Endothelial cell of hepatic sinusoid (primary cell): Measurements from ENCODE around the gene ARRB1.

Experiments used
- in situ Hi-C: cut with HindIII; loops from 2 replicates; pipeline ENCODE4 v1.10.0; 2017; ENCODE audit warnings: low sequenced_read_pairs

ARRB1 gene

DNA sequence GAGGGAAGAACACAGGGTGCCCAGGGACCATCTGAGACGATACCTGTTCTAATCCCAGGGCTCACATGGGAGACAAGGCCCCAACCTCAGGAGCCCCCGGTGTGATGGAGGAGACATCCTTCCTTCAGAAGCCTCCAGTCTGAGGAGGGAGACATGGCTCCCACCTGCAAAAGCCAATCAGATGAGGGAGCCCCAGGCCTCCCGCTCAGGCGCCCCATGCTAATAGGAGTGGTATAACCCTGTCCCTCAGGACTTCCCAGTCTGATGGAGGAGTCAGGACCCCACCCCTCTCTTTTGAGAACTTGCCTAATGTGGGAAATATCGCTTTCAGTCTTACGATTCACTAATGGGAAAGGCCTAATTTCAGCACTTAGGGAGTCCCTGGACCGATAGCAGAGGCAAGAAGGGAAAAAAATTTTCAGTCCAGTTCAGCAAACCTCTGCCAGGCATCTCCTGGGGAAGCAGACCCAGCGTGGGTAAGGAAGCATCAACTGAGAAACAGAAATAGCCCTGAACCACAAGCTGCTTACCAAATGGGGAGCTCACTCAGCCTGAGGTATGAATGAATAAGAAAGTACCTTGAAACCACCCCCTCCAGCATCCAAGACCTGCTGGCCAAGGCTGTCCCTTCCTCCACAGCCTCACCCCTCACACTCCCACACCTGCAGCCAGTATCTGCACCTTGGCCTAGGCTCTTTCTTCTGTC is 5.9 kb downstream of the ARRB1 start:
- in situ Hi-C loops = no loop called here

DNA sequence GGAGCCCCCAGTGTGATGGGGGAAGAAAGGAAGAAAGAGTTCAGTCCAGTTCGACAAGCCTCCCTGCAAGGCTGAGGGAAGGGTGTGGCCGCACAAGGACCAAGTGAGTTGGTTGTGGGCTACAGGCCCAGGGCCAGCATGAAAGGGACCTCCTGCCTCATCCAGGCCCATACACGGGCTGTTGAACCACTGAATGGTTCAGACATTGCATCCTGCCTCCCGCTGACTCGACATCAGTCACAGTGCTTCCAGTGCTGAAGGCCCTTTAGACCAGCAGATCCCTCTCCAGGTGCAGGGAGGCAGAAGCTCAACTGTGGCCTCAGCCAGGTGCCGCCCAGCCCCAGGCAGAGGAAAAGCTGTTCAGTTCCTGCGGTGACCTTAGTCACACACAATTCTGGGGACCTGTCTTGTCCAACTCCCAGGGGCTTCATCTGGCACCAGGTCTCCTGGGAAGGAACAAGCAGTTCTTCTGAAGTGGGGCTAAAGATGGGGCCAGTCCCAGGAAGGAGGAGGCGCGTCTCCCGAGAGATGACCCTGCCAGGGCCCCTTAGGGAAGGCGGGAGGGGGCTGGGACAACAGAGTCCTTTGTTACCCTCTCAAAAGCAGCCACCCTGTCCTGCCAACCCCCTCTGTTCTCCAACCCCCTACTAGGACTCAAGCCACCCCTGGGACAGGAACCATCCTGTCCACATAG is 6.6 kb downstream of the ARRB1 start:
- in situ Hi-C loops = no loop called here

DNA sequence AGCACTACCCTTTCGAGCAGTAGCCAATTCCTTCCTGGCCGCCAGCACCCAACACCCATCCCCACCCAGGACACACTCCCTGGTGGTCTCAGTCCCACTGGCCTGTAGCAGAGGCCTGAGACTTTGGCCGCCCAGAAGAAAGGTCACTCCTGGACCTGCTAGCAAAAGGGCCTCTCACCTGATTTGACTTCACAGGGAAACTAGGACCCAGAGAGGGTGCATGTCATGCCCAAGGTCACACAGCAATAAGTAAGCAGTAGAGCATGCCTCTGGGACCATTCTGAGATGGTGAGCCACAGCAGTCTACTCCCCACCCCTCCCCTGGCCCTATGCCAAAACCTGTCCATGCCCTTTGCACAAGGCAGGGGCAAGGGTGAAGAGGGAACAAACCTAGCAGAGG is 7.3 kb downstream of the ARRB1 start:
- in situ Hi-C loops = no loop called here

DNA sequence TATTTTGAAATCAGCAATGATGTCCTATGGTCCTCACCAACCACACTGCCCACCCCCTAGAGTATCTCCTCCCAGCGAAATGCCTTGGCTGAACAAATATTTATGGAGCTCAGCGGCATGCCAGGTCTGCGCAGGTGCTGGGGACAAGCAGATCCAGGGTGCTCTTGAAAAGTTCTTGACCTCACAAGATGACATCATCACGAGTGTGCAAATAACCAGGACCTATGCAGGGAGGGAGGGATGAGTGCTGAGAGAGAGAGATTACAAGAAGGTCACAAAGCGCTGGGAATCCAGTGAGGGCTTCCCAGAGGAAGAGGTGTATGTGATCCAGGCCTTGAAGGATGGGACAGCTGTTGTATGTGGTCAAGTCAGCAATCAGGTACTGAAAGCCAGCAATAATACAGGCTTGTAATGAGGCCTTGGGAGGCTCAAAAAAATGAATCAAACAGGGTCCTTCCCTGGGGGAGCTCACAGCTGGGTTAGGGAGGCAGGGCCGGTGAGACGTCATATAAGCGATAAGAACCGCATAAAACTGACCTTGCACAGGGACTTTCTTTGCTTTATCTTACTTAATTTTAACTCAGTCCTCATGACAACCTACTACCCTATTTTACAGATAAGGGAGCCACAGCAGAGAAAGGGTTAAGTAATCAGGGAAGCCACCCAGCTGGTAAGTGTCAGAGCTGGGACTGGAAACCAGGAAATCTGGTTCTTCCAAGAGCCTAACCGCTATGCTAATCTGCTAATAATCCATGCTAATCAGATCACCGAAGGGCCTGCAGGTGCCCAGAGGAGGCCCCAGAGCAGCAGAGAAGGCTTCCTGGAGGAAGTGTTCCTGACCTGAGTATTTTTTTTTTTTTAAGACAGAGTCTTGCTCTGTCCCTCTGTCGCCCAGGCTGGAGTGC is 8.2 kb downstream of the ARRB1 start:
- in situ Hi-C loops = no loop called here

DNA sequence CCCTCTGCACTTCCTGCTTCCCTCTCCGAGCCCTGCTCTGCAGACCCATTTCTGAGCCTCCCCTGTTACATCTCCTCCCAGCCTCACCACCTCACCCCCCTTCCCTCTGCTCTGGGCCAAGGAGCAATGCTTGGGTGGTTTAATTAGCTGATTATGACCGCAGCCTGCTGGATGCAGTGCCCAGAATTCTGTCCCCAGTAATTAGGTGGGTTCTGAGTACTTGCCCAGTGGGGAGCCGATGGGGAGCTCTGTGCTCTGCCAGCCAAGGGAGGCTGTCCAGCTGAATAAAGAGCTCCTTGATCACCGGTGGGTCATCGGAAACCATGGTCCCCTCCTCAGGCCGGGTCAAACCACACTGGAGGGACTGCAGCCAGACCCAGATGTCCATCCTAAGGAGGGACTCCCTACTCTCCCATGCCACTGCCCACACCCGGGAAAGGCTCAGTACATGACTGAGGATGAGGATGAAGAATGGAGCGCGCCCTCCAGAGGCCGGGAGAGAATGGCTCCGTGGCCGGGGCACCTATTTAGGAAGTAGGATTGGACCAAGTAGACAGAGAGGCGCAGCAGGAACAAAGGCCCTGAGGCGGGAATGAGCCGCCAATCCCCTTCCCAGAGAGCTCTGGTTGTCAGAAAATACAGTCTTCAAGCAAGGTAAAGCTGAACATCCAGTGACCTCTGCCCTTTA is 9.1 kb downstream of the ARRB1 start:
- in situ Hi-C loops = no loop called here

DNA sequence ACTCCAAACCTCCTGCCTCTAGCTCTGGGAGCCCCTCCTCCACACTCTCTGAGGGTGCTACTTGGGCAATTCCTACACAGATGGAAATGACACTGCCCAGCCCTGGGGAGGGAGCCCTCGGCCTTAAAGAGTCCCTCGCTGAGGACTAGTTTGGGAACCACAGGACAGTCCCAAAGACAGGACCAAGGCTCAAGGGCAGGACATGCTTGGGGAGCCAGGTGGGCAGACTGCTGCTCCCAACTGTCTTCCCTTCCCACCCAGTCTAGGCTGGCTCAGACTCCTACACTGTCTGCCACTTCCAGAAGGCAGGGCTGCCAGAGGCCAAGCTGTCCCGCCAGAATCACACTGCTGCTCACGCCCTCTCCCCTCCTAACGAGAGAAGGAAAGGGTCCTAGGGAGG is 9.8 kb downstream of the ARRB1 start:
- in situ Hi-C loops = no loop called here

DNA sequence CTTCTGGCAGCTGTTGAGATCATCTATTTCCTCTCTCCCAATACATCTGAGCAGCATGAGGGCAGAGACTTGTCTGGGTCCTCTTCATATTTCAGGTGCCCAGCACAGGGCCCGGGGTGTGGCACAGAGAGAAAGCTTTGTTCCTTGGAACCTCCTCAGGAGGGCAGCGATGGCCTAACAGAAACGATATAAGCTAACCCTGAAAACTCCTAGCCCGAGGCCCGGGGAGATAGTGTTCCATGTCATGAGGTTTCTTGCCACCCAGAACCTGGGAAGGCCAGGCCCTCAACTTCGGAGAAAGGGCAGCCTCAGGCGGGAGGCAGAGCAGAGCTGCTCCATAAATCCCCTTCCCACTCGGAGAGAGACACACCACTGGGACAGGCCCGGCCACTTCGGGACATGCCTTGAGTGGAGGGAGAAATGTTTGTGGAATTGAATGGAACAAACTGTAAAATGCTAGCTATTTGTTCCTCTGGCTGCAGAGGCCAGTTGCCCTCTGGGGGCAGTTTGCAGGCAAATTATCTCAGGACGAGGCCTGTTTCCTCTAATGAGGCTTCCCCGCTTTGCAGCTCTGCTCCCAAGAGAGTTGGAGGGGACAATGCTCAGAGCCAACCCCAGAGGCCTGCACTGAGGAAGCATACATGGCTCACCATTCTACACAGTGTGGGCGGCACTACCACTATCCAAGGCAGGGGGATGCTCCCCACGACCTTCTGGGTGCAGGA is 11.6 kb downstream of the ARRB1 start:
- in situ Hi-C loops = loop anchor here (5.0 to 10.0 kb wide), 5 partner anchors 45 to 367 kb away; no protein-coding TSS in a partner anchor

DNA sequence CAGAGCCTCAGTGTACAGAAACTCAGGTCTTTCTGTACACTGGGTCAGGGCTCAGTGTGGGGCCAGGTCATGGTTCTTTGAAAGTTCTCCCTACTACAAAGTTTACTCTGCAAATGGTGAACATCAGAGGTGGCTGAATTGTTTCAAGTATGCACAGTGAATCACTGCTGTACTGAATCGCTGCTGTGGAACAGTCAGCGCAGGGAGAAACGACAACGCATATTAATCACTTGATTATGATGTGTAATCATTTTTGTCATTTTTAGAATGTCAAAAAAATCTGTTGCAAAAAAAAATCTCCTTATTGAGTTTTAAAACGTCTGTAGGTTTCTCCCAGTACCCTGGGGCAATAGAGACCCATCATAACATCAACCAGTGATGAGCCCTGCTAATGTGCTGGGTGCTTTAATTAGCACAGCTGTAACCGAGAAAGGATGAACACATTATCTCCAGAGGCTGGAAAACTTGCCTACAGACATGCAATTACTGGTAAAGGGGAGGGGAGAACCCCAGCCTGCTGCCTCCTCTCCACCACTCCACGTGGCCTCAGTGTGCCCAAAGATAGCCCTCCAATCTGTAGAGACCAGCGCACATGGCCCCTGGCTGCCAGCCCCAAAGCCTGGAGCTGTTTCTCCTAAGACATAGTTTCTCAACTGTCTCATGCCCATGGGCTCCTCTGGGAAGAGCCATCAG is 12.8 kb downstream of the ARRB1 start:
- in situ Hi-C loops = loop anchor here (5.0 to 10.0 kb wide), 5 partner anchors 46 to 369 kb away; no protein-coding TSS in a partner anchor

DNA sequence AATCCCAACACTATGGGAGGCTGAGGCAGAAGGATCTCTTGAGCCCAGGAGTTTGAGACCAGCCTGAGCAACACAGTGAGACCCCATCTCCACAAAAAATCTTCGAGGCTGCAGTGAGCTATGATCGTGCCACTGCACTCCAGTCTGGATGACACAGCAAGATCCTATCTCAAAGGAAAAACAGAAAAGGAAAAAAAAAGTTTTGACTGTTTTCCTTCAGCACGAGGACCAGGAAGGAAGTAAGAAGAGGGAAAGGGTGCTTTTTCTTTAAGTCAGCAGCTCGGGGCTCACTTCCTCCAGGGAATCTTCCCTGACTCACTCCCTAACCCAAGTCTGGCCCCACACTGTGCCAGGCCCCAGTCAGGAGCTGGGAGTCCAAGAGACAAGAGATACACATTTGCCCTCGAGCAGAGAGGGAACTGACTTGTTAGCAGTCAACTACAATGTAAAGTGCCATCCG is 14.2 kb downstream of the ARRB1 start:
- in situ Hi-C loops = loop anchor here (5.0 to 10.0 kb wide), 5 partner anchors 48 to 370 kb away; no protein-coding TSS in a partner anchor

DNA sequence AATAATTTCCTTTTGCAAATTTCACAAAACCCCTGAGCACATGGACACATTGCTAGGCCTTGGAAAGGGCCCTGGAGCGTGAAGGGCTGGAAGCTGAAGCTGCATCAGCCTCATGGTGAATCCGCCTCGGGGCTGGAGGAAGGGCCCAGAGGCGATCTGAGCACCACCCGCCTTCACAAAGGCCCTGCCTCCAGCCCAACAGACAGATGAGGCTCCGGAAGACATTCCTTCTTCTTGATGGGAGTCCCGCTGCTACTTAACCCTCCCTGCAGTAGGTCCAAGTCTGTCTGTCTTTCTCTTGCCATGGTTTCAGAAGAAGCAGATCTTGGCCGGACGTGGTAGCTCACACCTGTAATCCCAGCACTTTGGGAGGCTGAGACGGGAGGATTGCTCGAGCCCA is 16.5 kb downstream of the ARRB1 start:
- in situ Hi-C loops = loop anchor here (5.0 to 10.0 kb wide), 5 partner anchors 50 to 372 kb away; no protein-coding TSS in a partner anchor

DNA sequence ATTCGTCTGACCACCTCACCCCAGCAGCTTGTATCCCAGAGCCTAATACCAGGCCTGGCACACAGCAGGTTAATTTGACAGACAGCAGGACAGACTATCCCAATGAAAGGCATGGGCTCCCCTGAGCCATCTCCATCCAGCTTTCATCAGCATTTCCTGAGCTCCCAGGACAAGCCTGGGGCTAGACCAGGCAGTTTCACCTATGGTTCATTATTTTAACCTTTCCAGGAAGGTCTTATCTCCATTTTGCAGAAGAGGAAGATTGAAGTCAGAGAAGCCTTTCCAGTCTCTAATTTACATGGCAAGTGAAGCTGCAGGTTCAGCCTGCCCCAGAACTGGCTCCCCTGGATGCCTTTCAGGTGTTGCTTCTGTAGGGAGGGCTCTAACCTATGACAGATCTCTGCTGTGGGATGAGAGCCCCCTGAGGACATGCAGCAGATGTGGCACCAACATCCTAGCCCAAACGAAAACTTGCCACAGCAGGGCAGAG is 17.0 kb downstream of the ARRB1 start:
- in situ Hi-C loops = loop anchor here (10.0 kb wide), 1 partner anchor 50 kb away; no protein-coding TSS in a partner anchor

DNA sequence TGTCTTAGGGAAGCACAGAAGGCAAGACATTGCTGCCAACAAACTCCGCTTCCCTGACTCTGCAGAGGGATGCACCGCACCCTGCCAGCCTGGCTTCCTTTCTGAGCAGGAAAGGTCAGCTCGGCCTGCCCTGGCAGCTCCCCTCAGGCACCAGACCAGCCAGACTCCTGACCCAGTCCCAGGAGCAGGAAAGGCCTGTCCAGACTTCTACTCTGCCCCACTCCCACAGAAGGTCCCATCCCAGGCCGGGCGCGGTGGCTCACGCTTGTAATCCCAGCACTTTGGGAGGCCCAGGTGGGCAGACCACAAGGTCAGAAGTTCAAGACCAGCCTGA is 17.7 kb downstream of the ARRB1 start:
- in situ Hi-C loops = loop anchor here (10.0 kb wide), 1 partner anchor 51 kb away; no protein-coding TSS in a partner anchor

DNA sequence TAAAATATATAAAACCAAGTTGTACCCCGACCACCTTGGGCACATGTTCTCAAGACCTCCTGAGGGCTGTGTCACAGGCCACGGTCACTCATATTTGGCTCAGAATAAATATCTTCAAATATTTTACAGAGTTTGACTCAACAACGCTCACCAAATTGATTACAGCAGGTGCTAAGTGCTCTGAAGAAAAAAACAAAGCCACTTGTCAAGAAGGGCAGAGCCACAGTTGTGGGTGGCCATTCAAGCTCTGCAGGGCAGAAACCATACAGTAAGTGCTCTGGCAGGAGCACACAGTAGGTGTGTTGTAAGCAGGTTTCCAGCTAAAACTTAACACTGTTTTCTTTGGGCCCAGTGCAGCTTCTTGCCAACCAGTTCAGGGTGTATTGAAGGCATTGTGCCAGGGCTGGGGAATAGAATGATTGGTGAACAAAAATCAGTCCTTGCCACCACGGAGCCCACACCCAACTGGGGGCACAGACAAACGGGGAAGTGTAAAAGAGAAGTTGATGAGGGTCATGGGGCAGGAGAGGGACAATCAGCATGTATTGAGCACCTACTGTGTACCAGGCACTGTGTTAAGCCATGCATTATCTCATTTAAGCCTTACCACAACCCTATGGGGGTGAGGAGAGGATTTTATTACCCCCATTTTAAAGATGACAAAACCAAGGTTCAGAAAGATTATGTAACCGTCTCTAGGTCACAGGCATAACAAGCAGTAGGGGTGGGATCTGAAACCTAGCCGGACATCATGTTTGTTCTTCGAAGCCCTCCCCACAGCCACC is 18.2 kb downstream of the ARRB1 start:
- in situ Hi-C loops = loop anchor here (10.0 kb wide), 1 partner anchor 52 kb away; no protein-coding TSS in a partner anchor

DNA sequence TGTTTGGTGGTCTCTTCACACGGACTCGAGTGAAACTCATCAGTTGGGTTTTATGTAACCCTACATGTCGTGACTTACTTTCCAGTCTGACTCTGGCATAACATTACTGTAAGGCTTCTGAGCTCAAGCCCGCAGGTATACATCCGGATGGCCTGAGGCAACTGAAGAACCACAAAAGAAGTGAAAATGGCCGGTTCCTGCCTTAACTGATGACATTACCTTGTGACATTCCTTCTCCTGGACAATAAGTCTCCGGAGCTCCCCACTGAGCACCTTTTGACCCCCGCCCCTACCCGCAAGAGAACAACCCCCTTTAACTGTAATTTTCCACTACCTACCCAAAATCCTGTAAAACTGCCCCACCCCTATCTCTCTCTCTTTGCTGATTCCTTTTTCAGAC is 19.7 kb downstream of the ARRB1 start:
- in situ Hi-C loops = loop anchor here (10.0 kb wide), 1 partner anchor 53 kb away; no protein-coding TSS in a partner anchor

DNA sequence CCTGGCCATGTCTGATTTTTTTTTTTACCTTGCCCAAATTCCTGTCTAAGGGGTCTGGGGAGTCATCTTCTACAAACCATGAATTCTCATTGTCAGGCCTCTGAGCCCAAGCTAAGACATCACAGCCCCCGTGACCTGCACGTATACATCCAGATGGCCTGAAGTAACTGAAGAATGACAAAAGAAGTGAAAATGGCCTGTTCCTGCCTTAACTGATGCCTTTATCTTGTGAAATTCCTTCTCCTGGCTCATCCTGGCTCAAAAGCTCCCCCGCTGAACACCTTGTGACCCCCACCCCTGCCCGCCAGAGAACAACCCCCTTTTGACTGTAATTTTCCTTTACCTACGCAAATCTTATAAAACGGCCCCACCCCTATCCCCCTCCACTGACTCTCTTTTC is 20.2 kb downstream of the ARRB1 start:
- in situ Hi-C loops = loop anchor here (10.0 kb wide), 1 partner anchor 53 kb away; no protein-coding TSS in a partner anchor

DNA sequence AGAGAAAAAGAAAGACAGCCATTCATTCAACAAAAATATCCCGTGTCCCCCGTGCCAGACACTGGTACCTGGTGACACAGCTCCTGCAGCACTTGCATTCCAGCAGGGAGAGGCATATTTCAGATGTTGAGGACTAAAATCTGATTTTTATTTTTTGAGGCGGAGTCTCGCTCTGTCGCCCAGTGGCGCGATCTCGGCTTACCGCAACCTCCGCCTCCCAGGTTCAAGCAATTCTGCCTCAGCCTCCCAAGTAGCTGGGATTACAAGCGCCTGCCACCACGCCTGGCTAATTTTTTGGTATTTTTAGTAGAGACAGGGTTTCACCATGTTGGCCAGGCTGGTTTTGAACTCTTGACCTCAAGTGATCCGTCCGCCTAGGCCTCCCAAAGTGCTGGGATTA is 20.6 kb downstream of the ARRB1 start:
- in situ Hi-C loops = loop anchor here (10.0 kb wide), 1 partner anchor 54 kb away; no protein-coding TSS in a partner anchor

DNA sequence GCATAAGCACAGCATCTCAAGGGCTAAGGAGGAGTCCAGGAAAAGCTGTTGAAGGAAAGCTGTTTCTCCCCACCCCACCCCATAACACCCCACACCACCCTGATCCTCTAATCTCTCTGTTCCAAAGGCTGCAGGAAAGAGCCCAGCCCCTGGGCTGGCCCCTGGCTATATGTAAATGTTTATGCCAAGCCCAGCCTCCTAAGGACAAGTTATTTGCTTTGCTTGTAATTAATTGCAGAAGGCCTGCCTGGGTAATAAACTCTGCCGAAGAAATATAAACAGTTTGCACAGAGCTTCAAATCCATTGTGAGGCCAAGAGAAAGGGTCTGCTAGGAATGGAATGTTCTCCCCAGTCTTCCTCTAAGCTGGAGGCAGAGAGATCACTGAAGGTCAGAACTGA is 21.2 kb downstream of the ARRB1 start:
- in situ Hi-C loops = loop anchor here (10.0 kb wide), 1 partner anchor 55 kb away; no protein-coding TSS in a partner anchor
